ENCODE data around the gene R3HDM4. TPM values are rescaled to one million over a fixed set of nuclear protein-coding genes. Genes with fewer than 3 reads are reported as not detected.

The R3HDM4 gene
- total and polyA plus RNA-seq, 9 donors = 8.7 to 43.0 (median 29.5) TPM

DNA sequence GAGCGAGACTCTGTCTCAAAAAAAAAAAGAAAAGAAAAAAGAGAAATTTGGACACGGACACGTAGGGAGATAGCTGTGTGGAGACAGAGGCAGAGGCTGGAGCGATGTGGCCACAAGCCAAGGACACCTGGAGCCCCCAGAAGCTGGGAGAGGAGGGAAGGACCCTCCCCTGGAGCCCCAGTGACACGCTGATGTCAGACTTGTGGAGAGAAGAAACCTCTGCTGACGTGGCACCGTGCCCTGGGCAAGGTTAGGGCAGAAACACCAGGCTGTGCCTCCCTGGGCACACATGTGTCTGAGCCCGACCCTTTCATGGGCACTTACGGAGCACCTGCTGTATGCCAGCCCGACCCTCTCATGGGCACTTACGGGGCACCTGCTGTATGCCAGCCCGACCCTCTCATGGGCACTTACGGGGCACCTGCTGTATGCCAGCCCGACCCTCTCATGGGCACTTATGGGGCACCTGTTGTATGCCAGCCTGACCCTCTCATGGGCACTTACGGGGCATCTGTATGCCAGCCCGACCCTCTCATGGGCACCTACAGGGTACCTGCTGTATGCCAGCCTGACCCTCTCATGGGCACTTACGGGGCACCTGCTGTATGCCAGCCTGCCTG, 30.6 kb upstream of the R3HDM4 start:
- intact Hi-C loops (cut with DNase I) = no loop called here

GRCh38 chr19:942133-942645, 29.2 kb upstream of the R3HDM4 start:
- H3K9me3 ChIP-seq = no peaks in the 10 kb centered on the region
- intact Hi-C loops (cut with DNase I) = no loop called here
- TF ChIP-seq EP300 (IDR thresholded peaks at IDR 0.05) (no peak), POLR2A (IDR thresholded peaks at IDR 0.05) (no peak), CTCF (IDR thresholded peaks at IDR 0.05) (no peak)
- H3K27me3 ChIP-seq = no peaks in the 10 kb centered on the region
- H3K4me1 ChIP-seq (ENCODE audit: insufficient read depth) = peaks cover 12% of the 10 kb centered on the region
- H3K4me3 ChIP-seq = no peak overlapping the region
- 89 to 92% (median 92%) methylated on average over 32 of the region's 32 CpGs for WGBS, 3 donors
- DNase-seq = no peak
- H3K27ac ChIP-seq = no peak overlapping the region
- H3K36me3 ChIP-seq = no peaks in the 10 kb centered on the region

More for the DNA sequence above, 30.6 kb upstream of the R3HDM4 start:
- TF ChIP-seq EP300 (IDR thresholded peaks at IDR 0.05) (no peak), CTCF (IDR thresholded peaks at IDR 0.05) (no peak), POLR2A (IDR thresholded peaks at IDR 0.05) (no peak)
- Histone ChIP-seq H3K27me3 (no peaks in the 10 kb centered on the region), H3K4me1 (ENCODE audit: insufficient read depth) (peaks cover 12% of the 10 kb centered on the region), H3K9me3 (no peaks in the 10 kb centered on the region), H3K27ac (no peak overlapping the region), H3K36me3 (no peaks in the 10 kb centered on the region), H3K4me3 (no peak overlapping the region)
- DNase-seq = peak in 2 of 5 donors; percentile 41 to 44
- 84 to 86% (median 85%) methylated on average over 17 of the region's 17 CpGs for WGBS, 3 donors

- Histone ChIP-seq H3K4me3 (no peak overlapping the region), H3K4me1 (ENCODE audit: insufficient read depth) (peaks cover 12% of the 10 kb centered on the region), H3K27ac (no peak overlapping the region), H3K9me3 (no peaks in the 10 kb centered on the region), H3K27me3 (no peaks in the 10 kb centered on the region), H3K36me3 (no peaks in the 10 kb centered on the region)
- TF ChIP-seq POLR2A (IDR thresholded peaks at IDR 0.05) (no peak), CTCF (IDR thresholded peaks at IDR 0.05) (no peak), EP300 (IDR thresholded peaks at IDR 0.05) (no peak)
- intact Hi-C loops (cut with DNase I) = no loop called here
- WGBS, 3 donors = 87 to 90% (median 88%) methylated on average over 44 to 45 of the region's 45 CpGs
- DNase-seq = no peak
These were observed 28.5 kb upstream of the R3HDM4 start for GRCh38 chr19:941292-942132.

- Histone ChIP-seq H3K36me3 (no peaks in the 10 kb centered on the region), H3K4me1 (ENCODE audit: insufficient read depth) (peaks cover 12% of the 10 kb centered on the region), H3K9me3 (no peaks in the 10 kb centered on the region), H3K27ac (no peak overlapping the region), H3K4me3 (no peak overlapping the region), H3K27me3 (no peaks in the 10 kb centered on the region)
- peak in 3 of 5 donors; percentile 47 to 57 (median 48) for DNase-seq
- WGBS, 3 donors = 68 to 72% (median 69%) methylated on average over 54 to 64 of the region's 64 CpGs
- intact Hi-C loops (cut with DNase I) = no loop called here
- TF ChIP-seq POLR2A (IDR thresholded peaks at IDR 0.05) (no peak), CTCF (IDR thresholded peaks at IDR 0.05) (no peak)
These were observed 27.7 kb upstream of the R3HDM4 start for GRCh38 chr19:940591-941291.
